Measurements from ENCODE around the gene C19orf81. TPM values are rescaled to one million over a fixed set of nuclear protein-coding genes. Genes with fewer than 3 reads are reported as not detected.

Gene C19orf81
- total RNA-seq, 2 experiments from 2014 or later, result 1.5 to 3.2 TPM

- peaks cover 16% of the 10 kb centered on the region for H3K4me1 Mint-ChIP-seq (ENCODE audit: low read depth)
- H3K4me3 Mint-ChIP-seq, result no peak overlapping the region
- peaks cover 53% of the 10 kb centered on the region for H3K27me3 Mint-ChIP-seq
- no peak for DNase-seq
- POLR2A ChIA-PET, result no interaction called here
- ATAC-seq, result no peak
- peaks cover 20% of the 10 kb centered on the region for H3K9me3 Mint-ChIP-seq
- intact Hi-C loops (cut with micrococcal nuclease), result no loop called here
- CTCF ChIA-PET, result no interaction called here
- H3K36me3 Mint-ChIP-seq (ENCODE audit: low read depth), result peaks cover 4% of the 10 kb centered on the region
- no peak for TF ChIP-seq CTCF (IDR thresholded peaks at IDR 0.05)
- no peak overlapping the region for H3K27ac Mint-ChIP-seq
Measured at GRCh38 chr19:50654882-50655281, 5.6 kb downstream of the C19orf81 start.

DNA sequence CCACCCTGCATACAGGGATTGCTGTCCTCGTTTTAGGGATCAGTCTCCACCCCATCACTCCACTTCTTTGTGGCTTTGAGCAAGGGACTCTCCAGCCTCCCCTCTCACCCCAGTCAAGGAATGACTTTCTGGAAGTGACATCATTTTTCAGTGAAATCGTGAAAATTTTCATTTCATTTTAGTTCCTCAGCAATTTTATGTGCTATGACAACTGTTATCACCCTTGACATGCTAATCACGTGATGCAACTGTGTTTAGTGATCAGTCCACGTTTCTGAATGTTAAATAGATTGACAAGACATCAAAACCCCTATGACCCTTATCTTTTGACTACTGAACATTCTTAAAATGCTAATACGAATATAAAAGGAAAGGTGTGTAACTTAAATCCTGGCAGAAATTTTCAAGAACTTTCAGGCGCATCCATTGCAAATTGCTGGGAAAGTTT is 8.0 kb downstream of the C19orf81 start:
- Mint-ChIP-seq H3K4me1 (ENCODE audit: low read depth) (peaks cover 16% of the 10 kb centered on the region), H3K4me3 (peak overlapping the region; percentile 77), H3K27me3 (peaks cover 62% of the 10 kb centered on the region), H3K9me3 (peaks cover 20% of the 10 kb centered on the region), H3K27ac (peak overlapping the region; percentile 58), H3K36me3 (ENCODE audit: low read depth) (peaks cover 4% of the 10 kb centered on the region)
- intact Hi-C loops (cut with micrococcal nuclease), result no loop called here
- no peak for TF ChIP-seq CTCF (IDR thresholded peaks at IDR 0.05)
- POLR2A ChIA-PET, result no interaction called here
- CTCF ChIA-PET, result no interaction called here
- ATAC-seq (no peak), DNase-seq (no peak)

DNA sequence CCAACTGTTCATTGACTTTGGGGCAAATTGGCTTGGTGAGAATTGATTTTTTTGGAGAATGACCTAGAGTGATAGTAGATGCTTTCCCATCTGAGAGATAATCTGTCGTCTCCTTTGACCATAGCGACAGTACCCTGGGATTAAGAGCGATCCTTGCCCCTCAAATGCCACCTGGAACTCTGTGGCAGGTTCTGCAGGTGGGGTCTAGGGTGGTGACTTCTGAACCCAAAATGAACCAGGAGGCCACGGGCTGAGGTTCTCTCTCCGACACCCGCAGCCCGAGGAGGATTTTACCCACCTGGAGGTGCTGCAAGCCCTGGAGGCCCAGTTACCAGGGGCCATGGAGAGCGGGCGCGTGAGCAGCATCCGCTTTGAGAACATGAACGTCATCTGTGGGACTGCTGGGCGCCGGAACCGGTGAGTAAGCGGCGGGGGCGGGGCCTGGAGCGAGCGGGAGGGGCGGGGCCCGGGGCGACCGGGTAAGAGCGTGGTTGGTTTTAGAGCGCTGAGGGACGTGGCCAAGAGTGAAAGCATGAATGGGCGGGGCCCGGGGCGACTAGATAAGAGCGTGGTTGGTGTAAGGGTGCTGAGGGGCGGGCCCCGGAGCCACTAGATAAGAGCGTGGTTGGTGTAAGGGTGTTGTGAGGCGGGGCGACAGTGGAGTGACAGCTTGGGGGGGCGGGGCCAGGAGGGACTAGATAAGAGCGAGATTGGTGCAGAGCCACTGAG is 8.6 kb downstream of the C19orf81 start:
- Mint-ChIP-seq H3K4me1 (ENCODE audit: low read depth) (peaks cover 16% of the 10 kb centered on the region), H3K9me3 (peaks cover 20% of the 10 kb centered on the region), H3K27ac (peak overlapping the region; percentile 90), H3K4me3 (peak overlapping the region; percentile 77), H3K36me3 (ENCODE audit: low read depth) (peaks cover 4% of the 10 kb centered on the region), H3K27me3 (peaks cover 60% of the 10 kb centered on the region)
- no peak for TF ChIP-seq CTCF (IDR thresholded peaks at IDR 0.05)
- ATAC-seq (peak; percentile 94), DNase-seq (peak; percentile 97)
- intact Hi-C loops (cut with micrococcal nuclease), result no loop called here
- ChIA-PET CTCF (no interaction called here), POLR2A (interaction anchor here (0.5 kb wide), 1 partner anchor 67 kb away, joined by 3 read pairs; no protein-coding TSS in a partner anchor)

- Mint-ChIP-seq H3K27me3 (peaks cover 63% of the 10 kb centered on the region), H3K27ac (peak overlapping the region; percentile 90), H3K36me3 (ENCODE audit: low read depth) (peaks cover 4% of the 10 kb centered on the region), H3K9me3 (peaks cover 20% of the 10 kb centered on the region), H3K4me3 (peak overlapping the region; percentile 77), H3K4me1 (ENCODE audit: low read depth) (peaks cover 16% of the 10 kb centered on the region)
- ATAC-seq (peak; percentile 62), DNase-seq (peak; percentile 79)
- TF ChIP-seq CTCF (IDR thresholded peaks at IDR 0.05), result no peak
- CTCF ChIA-PET, result no interaction called here
- intact Hi-C loops (cut with micrococcal nuclease), result no loop called here
- POLR2A ChIA-PET, result interaction anchor here (0.5 kb wide), 1 partner anchor 66 kb away, joined by 3 read pairs; no protein-coding TSS in a partner anchor
Measured at GRCh38 chr19:50658441-50659317, 9.4 kb downstream of the C19orf81 start.

Measured in activated CD8-positive, alpha-beta T cell treated with anti-CD3 and anti-CD28 coated beads for 36 hours (primary cell).